Measurements from ENCODE around the gene SERTAD3. TPM values are rescaled to one million over a fixed set of nuclear protein-coding genes. Genes with fewer than 3 reads are reported as not detected.

SERTAD3 gene
- total RNA-seq, 4 donors from 2014 or later, result 18.3 to 47.2 (median 37.8) TPM

DNA sequence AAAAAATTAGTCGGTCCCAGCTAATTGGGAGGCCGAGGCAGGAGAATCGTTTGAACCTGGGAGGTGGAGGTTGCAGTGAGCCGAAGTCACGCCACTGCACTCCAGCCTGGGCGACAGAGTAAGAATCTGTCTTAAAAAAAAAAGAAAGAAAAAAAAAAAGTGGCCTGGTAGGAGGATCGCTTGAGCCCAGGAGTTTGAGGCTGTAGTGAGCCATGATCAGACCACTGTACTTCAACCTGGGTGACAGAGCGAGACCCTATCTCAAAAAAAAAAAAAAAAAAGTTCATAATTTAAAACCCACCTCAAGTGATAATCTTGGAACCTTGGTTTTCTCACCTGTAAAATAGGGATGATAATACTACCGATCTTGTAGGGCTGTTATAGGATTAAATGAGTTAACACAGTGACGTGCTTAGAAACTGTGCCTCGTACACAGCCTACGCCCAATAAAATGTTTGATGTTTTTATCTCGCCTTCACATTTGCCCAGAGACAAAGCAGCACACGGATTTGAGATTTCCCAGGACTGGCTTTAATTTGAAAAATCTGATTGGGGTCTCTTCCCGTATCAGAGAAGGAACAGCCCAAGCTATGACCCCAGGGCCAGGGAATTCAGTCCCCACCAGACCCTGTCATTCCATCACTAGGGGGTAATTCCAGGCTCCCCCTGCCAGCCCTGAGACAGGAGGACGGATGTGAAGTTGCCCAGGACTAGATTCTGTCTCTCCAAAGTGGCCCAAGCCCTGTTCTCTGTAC, 22.0 kb downstream of the SERTAD3 start:
- Histone ChIP-seq H3K9me3 (no peaks in the 10 kb centered on the region), H3K27me3 (no peaks in the 10 kb centered on the region), H3K4me3 (peak overlapping the region in 3 of 4 donors; percentile 63 to 77 (median 69)), H3K27ac (replicated peaks in 1 of 4) (peak overlapping the region; percentile 98 to 100 (median 100)), H3K4me1 (peaks cover 41 to 62% (median 56%) of the 10 kb centered on the region in 4 donors), H3K36me3 (peaks cover 10 to 20% (median 13%) of the 10 kb centered on the region in 4 donors)
- TF ChIP-seq EP300 (IDR thresholded peaks at IDR 0.05), result no peak
- no peak for TF ChIP-seq POLR2A (IDR thresholded peaks at IDR 0.05; ENCODE audit: low read depth)
- no peak for TF ChIP-seq POLR2AphosphoS5 (IDR thresholded peaks at IDR 0.05)
- TF ChIP-seq, protein P1, sequence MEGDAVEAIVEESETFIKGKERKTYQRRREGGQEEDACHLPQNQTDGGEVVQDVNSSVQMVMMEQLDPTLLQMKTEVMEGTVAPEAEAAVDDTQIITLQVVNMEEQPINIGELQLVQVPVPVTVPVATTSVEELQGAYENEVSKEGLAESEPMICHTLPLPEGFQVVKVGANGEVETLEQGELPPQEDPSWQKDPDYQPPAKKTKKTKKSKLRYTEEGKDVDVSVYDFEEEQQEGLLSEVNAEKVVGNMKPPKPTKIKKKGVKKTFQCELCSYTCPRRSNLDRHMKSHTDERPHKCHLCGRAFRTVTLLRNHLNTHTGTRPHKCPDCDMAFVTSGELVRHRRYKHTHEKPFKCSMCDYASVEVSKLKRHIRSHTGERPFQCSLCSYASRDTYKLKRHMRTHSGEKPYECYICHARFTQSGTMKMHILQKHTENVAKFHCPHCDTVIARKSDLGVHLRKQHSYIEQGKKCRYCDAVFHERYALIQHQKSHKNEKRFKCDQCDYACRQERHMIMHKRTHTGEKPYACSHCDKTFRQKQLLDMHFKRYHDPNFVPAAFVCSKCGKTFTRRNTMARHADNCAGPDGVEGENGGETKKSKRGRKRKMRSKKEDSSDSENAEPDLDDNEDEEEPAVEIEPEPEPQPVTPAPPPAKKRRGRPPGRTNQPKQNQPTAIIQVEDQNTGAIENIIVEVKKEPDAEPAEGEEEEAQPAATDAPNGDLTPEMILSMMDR (IDR thresholded peaks at IDR 0.05), result no peak
- no peak for DNase-seq (ENCODE audit: extremely low spot score)
- WGBS, result 71% methylated on average over 15 of the region's 16 CpGs
- intact Hi-C loops (cut with DNase I), result loop anchor here (1.0 kb wide), 1 partner anchor 22 kb away; the partner anchor contains the start of gene SERTAD3

DNA sequence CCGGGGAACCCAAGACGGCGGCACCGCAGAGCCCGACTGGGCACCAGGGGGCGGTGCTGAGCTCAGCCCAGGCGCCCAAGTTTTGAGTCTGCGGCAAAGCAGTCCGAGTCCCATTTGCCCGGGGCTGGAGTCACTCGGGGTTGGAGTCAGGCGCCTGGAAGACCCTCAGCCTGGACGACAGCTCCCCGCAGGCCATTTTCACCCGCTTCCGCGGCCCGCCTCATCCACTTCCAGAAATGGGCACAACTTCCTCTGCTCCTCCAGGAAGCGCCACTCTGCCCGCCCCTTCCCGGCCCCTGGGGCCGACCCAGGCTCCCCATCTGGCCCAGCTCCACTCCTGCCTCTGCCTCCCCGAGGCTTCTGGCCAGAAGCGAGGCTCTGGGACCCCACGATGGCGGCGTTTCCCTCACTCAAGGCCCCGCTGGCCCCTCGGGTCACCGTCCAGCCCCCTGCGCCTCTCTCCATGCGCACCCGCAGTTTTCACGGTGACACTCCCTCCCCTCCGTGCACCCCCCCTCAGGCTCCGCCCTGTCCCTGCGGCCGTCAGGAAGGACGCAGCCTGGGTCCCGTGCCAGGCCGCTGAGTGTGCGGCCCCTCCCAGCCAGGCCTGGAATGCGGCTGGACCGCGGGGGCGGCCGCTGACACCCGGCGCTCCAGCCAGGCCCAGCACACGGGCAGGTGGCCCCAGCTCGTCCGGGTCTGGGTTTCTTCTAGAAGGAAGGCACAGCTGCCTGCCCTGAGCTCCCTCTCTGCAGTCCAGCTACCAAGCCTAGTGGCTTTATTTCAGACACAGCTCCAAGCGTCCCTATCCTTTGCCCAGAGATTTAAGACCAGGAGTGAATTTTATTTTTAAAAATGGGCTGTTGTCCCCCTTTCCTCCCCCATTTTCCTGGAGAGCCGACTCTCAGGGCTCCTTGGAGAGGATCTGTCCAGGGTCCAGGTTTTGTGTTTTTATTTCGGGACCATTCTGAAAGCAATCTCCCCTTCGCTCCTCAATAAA, 23.1 kb downstream of the SERTAD3 start:
- peak; percentile 88 for TF ChIP-seq POLR2A (IDR thresholded peaks at IDR 0.05; ENCODE audit: low read depth)
- no peak for TF ChIP-seq EP300 (IDR thresholded peaks at IDR 0.05)
- TF ChIP-seq, protein P1 (IDR thresholded peaks at IDR 0.05), result peak; percentile 88 to 95 (median 91)
- TF ChIP-seq POLR2AphosphoS5 (IDR thresholded peaks at IDR 0.05), result peak; percentile 98 to 99
- Histone ChIP-seq H3K9me3 (no peaks in the 10 kb centered on the region), H3K4me3 (peak overlapping the region; percentile 63 to 77 (median 67)), H3K27ac (replicated peaks in 1 of 4) (peak overlapping the region; percentile 98 to 100 (median 100)), H3K27me3 (no peaks in the 10 kb centered on the region), H3K4me1 (peaks cover 41 to 67% (median 54%) of the 10 kb centered on the region in 4 donors), H3K36me3 (peaks cover 10 to 20% (median 13%) of the 10 kb centered on the region in 4 donors)
- WGBS, result 4% methylated on average over 26 of the region's 56 CpGs
- intact Hi-C loops (cut with DNase I), result loop anchor here (1.0 kb wide), 1 partner anchor 23 kb away; the partner anchor contains the start of gene SERTAD3
- peak; percentile 97 for DNase-seq (ENCODE audit: extremely low spot score)

DNA sequence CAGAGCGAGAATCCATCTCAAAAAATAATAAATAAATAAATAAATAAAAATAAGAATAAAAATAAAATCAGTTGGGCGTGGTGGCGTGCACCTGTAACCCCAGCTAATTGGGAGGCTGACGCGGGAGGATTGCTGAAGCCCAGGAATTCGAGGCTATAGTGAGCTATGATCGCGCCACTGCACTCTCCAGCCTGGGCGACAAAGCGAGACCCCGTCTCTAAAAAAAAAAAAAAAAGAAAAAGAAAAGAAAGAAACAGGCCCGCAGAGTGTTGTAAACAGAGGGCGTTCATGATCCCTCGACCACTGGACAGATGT, 23.7 kb downstream of the SERTAD3 start:
- peaks cover 10 to 20% (median 13%) of the 10 kb centered on the region in 4 donors for H3K36me3 ChIP-seq
- H3K9me3 ChIP-seq, result no peaks in the 10 kb centered on the region
- H3K4me1 ChIP-seq, result peaks cover 41 to 68% (median 54%) of the 10 kb centered on the region in 4 donors
- H3K4me3 ChIP-seq, result peak overlapping the region; percentile 63 to 77 (median 67)
- no peak for DNase-seq (ENCODE audit: extremely low spot score)
- TF ChIP-seq POLR2AphosphoS5 (IDR thresholded peaks at IDR 0.05) (no peak), POLR2A (IDR thresholded peaks at IDR 0.05; ENCODE audit: low read depth) (no peak), EP300 (IDR thresholded peaks at IDR 0.05) (no peak)
- TF ChIP-seq, protein P1 (IDR thresholded peaks at IDR 0.05), result no peak
- intact Hi-C loops (cut with DNase I), result no loop called here
- WGBS, result 54% methylated on average over 14 of the region's 14 CpGs
- H3K27ac ChIP-seq (replicated peaks in 1 of 4), result peak overlapping the region; percentile 98 to 100 (median 100)
- no peaks in the 10 kb centered on the region for H3K27me3 ChIP-seq

DNA sequence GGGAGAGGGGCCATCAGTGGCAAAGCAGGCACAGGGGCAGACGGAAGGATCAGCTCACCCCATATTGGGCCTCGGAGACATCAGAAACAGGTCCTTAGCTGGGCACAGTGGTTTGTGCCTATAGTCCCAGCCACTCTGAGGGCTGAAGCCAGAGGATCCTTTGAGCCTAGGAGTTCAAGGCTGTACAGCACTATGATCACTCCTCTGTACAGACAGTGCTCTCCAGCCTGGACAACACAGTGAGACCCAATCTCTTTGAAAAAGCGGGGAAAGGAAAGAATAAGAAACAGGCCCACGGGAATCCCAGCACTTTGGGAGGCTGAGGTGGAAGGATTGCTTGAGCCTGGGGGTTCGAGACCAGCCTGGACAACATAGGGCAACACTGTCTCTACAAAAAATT, 24.4 kb downstream of the SERTAD3 start:
- no peak for DNase-seq (ENCODE audit: extremely low spot score)
- Histone ChIP-seq H3K36me3 (peaks cover 10 to 20% (median 13%) of the 10 kb centered on the region in 4 donors), H3K27ac (replicated peaks in 1 of 4) (peak overlapping the region in 2 of 4 donors; percentile 2 to 100), H3K9me3 (no peaks in the 10 kb centered on the region), H3K4me1 (peaks cover 41 to 72% (median 56%) of the 10 kb centered on the region in 4 donors), H3K27me3 (no peaks in the 10 kb centered on the region), H3K4me3 (no peak overlapping the region)
- intact Hi-C loops (cut with DNase I), result no loop called here
- TF ChIP-seq POLR2AphosphoS5 (IDR thresholded peaks at IDR 0.05) (no peak), EP300 (IDR thresholded peaks at IDR 0.05) (no peak), POLR2A (IDR thresholded peaks at IDR 0.05; ENCODE audit: low read depth) (no peak)
- TF ChIP-seq, protein P1 (IDR thresholded peaks at IDR 0.05), result no peak
- WGBS, result 84% methylated on average over 5 of the region's 5 CpGs
